WERI-Rb-1 (cell line): ENCODE results near the gene TLL2.
"Not testable (repeated sequence)": the region's sequence is repeated elsewhere in the genome, so short reads cannot be mapped to it uniquely, and the experiment has no call there.

Experiments
- DNase-seq: peaks from one replicate; pipeline ENCODE4 v3.0.0-alpha.2; 2020
- H3K27ac ChIP-seq: fragments of 250-450 bp; sonication (Bioruptor Pico); 2 replicates; pipeline ENCODE4 v1.5.1; 2020; ENCODE audit warnings: mild to moderate bottlenecking, moderate library complexity
- H3K27me3 ChIP-seq: fragments of 250-450 bp; sonication (Bioruptor Pico); 2 replicates; pipeline ENCODE4 v1.5.1; 2021; ENCODE audit warnings: mild to moderate bottlenecking, low read depth, moderate library complexity; ENCODE audit not compliant: insufficient read depth, severe bottlenecking
- H3K36me3 ChIP-seq: fragments of 250-450 bp; sonication (Bioruptor Pico); 2 replicates; pipeline ENCODE4 v1.5.1; 2020; ENCODE audit warnings: mild to moderate bottlenecking, moderate library complexity
- H3K4me3 ChIP-seq: 2 replicates; pipeline ENCODE4 v1.5.1; 2011; ENCODE audit warnings: low read depth, mild to moderate bottlenecking, control low read depth, low read length
- H3K9me3 ChIP-seq: fragments of 250-450 bp; sonication (Bioruptor Pico); 2 replicates; pipeline ENCODE4 v1.5.1; 2021; ENCODE audit warnings: mild to moderate bottlenecking, moderate library complexity; ENCODE audit not compliant: severe bottlenecking
- TF ChIP-seq, protein P1 (sequence below): IDR thresholded peaks from 2 replicates; pipeline ENCODE4 v1.5.1; 2011; ENCODE audit warnings: low read depth, mild to moderate bottlenecking, control low read depth, inconsistent platforms, low read length

Gene TLL2

DNA sequence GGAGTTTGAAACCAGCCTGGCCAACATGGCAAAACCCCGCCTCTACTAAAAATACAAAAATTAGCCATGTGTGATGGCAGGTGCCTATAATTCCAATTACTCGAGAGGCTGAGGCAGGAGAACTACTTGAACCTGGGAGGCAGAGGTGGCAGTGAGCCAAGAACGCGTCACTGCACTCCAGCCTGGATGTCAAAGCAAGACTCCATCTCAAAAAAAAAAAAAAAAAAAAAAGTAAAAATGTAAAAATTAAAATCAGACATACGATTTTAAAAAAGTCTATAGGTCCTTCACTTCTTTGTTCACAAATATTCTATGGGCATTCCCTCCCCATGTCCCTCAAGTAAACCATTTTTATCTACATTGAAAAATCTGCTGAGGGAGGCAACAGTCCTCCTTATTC is 34.9 kb upstream of the TLL2 start:
- H3K36me3 ChIP-seq, result peaks cover 55% of the 10 kb centered on the region
- no peak overlapping the region for H3K4me3 ChIP-seq
- H3K9me3 ChIP-seq, result no peaks in the 10 kb centered on the region
- no peak for DNase-seq
- H3K27ac ChIP-seq, result no peak overlapping the region
- TF ChIP-seq, protein P1, sequence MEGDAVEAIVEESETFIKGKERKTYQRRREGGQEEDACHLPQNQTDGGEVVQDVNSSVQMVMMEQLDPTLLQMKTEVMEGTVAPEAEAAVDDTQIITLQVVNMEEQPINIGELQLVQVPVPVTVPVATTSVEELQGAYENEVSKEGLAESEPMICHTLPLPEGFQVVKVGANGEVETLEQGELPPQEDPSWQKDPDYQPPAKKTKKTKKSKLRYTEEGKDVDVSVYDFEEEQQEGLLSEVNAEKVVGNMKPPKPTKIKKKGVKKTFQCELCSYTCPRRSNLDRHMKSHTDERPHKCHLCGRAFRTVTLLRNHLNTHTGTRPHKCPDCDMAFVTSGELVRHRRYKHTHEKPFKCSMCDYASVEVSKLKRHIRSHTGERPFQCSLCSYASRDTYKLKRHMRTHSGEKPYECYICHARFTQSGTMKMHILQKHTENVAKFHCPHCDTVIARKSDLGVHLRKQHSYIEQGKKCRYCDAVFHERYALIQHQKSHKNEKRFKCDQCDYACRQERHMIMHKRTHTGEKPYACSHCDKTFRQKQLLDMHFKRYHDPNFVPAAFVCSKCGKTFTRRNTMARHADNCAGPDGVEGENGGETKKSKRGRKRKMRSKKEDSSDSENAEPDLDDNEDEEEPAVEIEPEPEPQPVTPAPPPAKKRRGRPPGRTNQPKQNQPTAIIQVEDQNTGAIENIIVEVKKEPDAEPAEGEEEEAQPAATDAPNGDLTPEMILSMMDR, result no peak
- no peaks in the 10 kb centered on the region for H3K27me3 ChIP-seq

DNA sequence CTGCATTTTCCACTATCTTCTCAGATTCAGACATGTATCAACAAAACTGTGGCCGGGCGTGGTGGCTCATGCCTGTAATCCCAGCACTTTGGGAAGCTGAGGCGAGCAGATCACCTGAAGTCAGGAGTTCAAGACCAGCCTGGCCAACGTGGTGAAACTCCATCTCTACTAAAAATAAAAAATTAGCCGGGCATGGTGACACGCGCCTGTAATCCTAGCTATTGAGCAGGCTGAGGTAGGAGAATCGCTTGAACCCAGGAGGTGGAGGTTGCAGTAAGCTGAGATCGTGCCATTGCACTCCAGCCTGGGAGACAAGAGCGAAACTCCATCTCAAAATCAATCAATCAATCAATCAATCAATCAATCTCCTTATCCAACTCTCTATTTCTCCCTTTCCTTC is 31.8 kb upstream of the TLL2 start:
- H3K4me3 ChIP-seq, result not testable (repeated sequence)
- peaks cover 69% of the 10 kb centered on the region for H3K36me3 ChIP-seq

DNA sequence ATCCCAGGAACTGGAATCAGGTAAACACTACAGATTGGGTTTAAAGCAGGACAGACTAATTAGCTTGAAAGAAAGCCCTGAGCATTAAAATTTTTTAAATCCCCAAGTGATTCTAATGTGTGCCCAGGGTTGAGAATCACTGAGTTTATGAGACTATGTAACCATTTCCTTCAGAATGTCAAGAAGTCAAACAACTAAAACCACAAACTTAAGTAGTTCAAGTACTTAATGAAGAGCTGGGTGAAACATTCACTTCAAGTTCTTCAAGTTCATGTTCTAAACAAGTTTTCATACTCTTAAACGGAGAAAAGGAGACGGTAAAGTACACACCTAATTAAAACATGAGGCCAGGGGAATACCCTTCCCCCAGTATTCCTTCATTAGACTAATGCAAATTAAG is 28.2 kb upstream of the TLL2 start:
- no peak overlapping the region for H3K4me3 ChIP-seq
- peaks cover 68% of the 10 kb centered on the region for H3K36me3 ChIP-seq
- no peak overlapping the region for H3K27ac ChIP-seq
- no peak for DNase-seq
- TF ChIP-seq, protein P1, result no peak
- H3K27me3 ChIP-seq, result no peaks in the 10 kb centered on the region
- no peaks in the 10 kb centered on the region for H3K9me3 ChIP-seq

More for the DNA sequence above, 31.8 kb upstream of the TLL2 start:
- not testable (repeated sequence) for H3K9me3 ChIP-seq, H3K27me3 ChIP-seq, DNase-seq, H3K27ac ChIP-seq

DNA sequence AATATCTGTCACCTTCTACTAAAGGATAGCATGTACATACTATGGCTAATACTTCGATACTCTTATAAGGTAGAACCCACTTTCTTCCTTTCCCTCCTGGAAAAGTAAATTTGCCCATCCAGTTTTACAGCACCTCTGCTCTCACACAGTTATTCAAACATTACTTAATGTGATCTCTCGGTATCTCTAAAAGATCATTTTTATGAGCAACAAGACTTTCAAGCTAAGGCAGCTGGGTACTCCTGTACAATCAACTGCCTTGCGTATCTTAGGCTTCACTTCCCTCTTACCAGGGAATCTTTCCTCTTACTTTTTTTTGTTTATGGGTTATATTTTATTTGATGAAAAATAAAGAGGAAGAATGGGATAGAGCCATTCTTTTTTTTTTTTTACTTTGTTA is 26.5 kb upstream of the TLL2 start:
- H3K9me3 ChIP-seq, result no peaks in the 10 kb centered on the region
- H3K27ac ChIP-seq, result no peak overlapping the region
- TF ChIP-seq, protein P1, result no peak
- no peaks in the 10 kb centered on the region for H3K27me3 ChIP-seq
- no peak for DNase-seq
- peaks cover 53% of the 10 kb centered on the region for H3K36me3 ChIP-seq
- H3K4me3 ChIP-seq, result no peak overlapping the region

DNA sequence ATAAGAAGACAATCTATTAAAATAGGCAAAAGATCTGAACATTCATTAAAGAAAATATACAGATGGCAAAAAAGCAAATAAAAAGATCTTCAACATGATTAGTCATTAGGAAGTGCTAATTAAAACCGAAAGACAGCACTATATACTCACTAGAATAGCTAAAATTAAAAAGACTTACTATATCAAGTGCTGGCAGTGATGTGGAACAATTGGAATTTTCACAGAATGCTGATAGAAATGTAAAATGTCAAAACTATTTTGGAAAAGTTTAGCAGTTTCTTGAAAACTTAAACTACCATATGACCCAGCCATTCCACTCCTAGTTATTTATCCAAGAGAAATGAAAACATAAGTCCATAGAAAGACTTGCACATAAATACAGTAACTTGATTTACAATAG is 25.0 kb upstream of the TLL2 start:
- H3K9me3 ChIP-seq, result no peaks in the 10 kb centered on the region
- H3K27me3 ChIP-seq, result no peaks in the 10 kb centered on the region
- H3K27ac ChIP-seq, result no peak overlapping the region
- no peak for DNase-seq
- no peak overlapping the region for H3K4me3 ChIP-seq
- TF ChIP-seq, protein P1, result no peak
- H3K36me3 ChIP-seq, result peaks cover 43% of the 10 kb centered on the region

DNA sequence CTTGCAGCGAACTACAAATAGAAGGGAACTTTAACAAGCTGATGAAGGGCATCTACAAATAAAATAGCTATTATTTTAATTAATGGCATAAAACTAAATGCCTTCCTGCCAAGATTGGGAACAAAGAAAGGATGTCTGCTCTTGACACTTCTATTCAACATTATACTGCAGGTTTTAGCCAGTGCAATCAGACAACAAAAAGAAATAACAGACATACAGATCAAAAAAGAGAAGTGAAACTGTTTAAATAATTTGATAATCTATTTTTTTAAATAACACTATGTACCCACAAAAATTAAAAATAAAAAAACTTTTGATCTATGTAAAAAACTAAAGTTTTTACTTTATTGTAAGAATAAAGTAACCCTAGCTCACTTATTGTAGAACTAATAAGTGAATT is 22.4 kb upstream of the TLL2 start:
- Histone ChIP-seq H3K4me3 (no peak overlapping the region), H3K36me3 (peaks cover 40% of the 10 kb centered on the region), H3K27ac (no peak overlapping the region), H3K27me3 (no peaks in the 10 kb centered on the region), H3K9me3 (no peaks in the 10 kb centered on the region)
- TF ChIP-seq, protein P1, result no peak
- DNase-seq, result no peak
